ENCODE measurements around the gene GABBR2. TPM values are rescaled to one million over a fixed set of nuclear protein-coding genes. Genes with fewer than 3 reads are reported as not detected.

GABBR2 gene
- total and polyA plus RNA-seq, 2 of the 8 experiments (the other 6 are each of a cell fraction or from before 2014, with no cell fraction given), result 0.50 to 1.2 TPM

GRCh38 chr9:98280162-98280561 is 428.6 kb downstream of the GABBR2 start:
- Histone ChIP-seq H3K4me3 (ENCODE audit: extremely low read depth in 1 of 4, insufficient read depth in 2 of 4, low read depth in 3 of 4, low read length in 4 of 4) (no peak overlapping the region), H2BK5ac (ENCODE audit: low read depth, low read length) (no peak overlapping the region), H3K23me2 (ENCODE audit: low read depth, low read length) (no peaks in the 10 kb centered on the region), H2BK15ac (ENCODE audit: low read length) (no peak overlapping the region), H3K9ac (replicated peaks in 1 of 4; ENCODE audit: extremely low read depth in 1 of 4, low read depth in 3 of 4, low read length in 3 of 4) (no peak overlapping the region), H3K14ac (ENCODE audit: insufficient read length) (no peak overlapping the region), H3K4me2 (ENCODE audit: insufficient read depth in 1 of 2, low read depth in 2 of 2, low read length in 2 of 2) (no peak overlapping the region), H3K79me1 (ENCODE audit: low read depth, low read length) (no peaks in the 10 kb centered on the region), H3K79me2 (ENCODE audit: control insufficient read depth in 1 of 2, insufficient read depth in 2 of 2, low read length in 2 of 2) (no peaks in the 10 kb centered on the region), H3K18ac (ENCODE audit: extremely low read depth, low read length) (no peak overlapping the region), H3K23ac (ENCODE audit: insufficient read length) (no peak overlapping the region), H3K56ac (replicated peaks; ENCODE audit: insufficient read length, low read depth, low read length) (no peak overlapping the region), H3K4me1 (replicated peaks in 1 of 4; ENCODE audit: control insufficient read depth in 3 of 4, insufficient read depth in 4 of 4, low read length in 3 of 4) (no peaks in the 10 kb centered on the region), H3K4ac (replicated peaks; ENCODE audit: insufficient read length, low read depth, low read length) (no peak overlapping the region), H2BK12ac (ENCODE audit: low read depth, low read length) (no peak overlapping the region), H3K27ac (ENCODE audit: low read depth, low read length) (no peak overlapping the region), H4K5ac (ENCODE audit: insufficient read length, low read depth, low read length) (no peak overlapping the region), H3K9me3 (ENCODE audit: insufficient read depth in 2 of 2, low read depth in 1 of 2, low read length in 1 of 2) (no peaks in the 10 kb centered on the region), H2AFZ (ENCODE audit: low read length) (no peak overlapping the region), H4K91ac (replicated peaks; ENCODE audit: insufficient read length, low read length) (no peak overlapping the region), H3K27me3 (replicated peaks in 1 of 4; ENCODE audit: control insufficient read depth in 3 of 4, extremely low read depth in 1 of 4, insufficient read depth in 3 of 4, low read length in 3 of 4) (peaks cover 0 to 2% (median 0%) of the 10 kb centered on the region in 4 experiments; a peak in 2 of 7 replicates), H2BK120ac (replicated peaks; ENCODE audit: low read depth, low read length) (no peak overlapping the region), H4K20me1 (replicated peaks in 1 of 2; ENCODE audit: control insufficient read depth in 1 of 2, insufficient read depth in 2 of 2, low read length in 2 of 2) (no peaks in the 10 kb centered on the region), H3K36me3 (ENCODE audit: control insufficient read depth in 2 of 4, insufficient read depth in 4 of 4, low read length in 3 of 4) (no peaks in the 10 kb centered on the region), H2BK20ac (ENCODE audit: low read length) (no peak overlapping the region), H2AK5ac (ENCODE audit: low read depth, low read length) (no peak overlapping the region), H4K8ac (ENCODE audit: extremely low read depth, insufficient read depth, low read length) (no peak overlapping the region)
- ChIA-PET POLR2A (ENCODE audit: partially characterized antibody) (no interaction called here), CTCF (ENCODE audit: partially characterized antibody) (interaction anchor here (1.3 kb wide), 1 partner anchor 35 kb away, joined by 3 read pairs; no protein-coding TSS in a partner anchor)
- FAIRE-seq (no peak), DNase-seq (ENCODE audit: low read depth in 1 of 2, low spot score in 2 of 2) (no peak)
- 88% methylated on average over 2 of the region's 2 CpGs; no CpG with 5 or more reads in 1 of the 2 experiments for WGBS, 2 experiments (ENCODE audit: extremely low coverage in 1 of 2, insufficient coverage in 1 of 2, insufficient read length in 1 of 2, insufficient replicate concordance in 2 of 2, low coverage in 1 of 2, low lambda C conversion rate in 2 of 2, missing lambda C conversion rate in 1 of 2)
- TF ChIP-seq CTBP2 (IDR thresholded peaks at IDR 0.05; ENCODE audit: borderline replicate concordance, insufficient read depth, insufficient read length, low read length) (no peak), BCL11A (IDR thresholded peaks at IDR 0.05; ENCODE audit: low read depth in 2 of 2, low read length in 2 of 2) (no peak), KDM4A (IDR thresholded peaks at IDR 0.05; ENCODE audit: low read depth, low read length, severe bottlenecking) (no peak), RNF2 (IDR thresholded peaks at IDR 0.05; ENCODE audit: borderline replicate concordance, low read depth, low read length, missing control alignments, poor library complexity, severe bottlenecking) (no peak), KDM5A (IDR thresholded peaks at IDR 0.05; ENCODE audit: low read length) (no peak), SIX5 (IDR thresholded peaks at IDR 0.05; ENCODE audit: low read depth, low read length) (no peak), KDM1A (IDR thresholded peaks at IDR 0.05; ENCODE audit: borderline replicate concordance, low read length) (no peak), RAD21 (IDR thresholded peaks at IDR 0.05 in 1 of 2, conservative IDR thresholded peaks at IDR 0.05 in 1 of 2; ENCODE audit: low read depth in 2 of 2, low read length in 2 of 2) (no peak), BACH1 (IDR thresholded peaks at IDR 0.05; ENCODE audit: low read length) (no peak), NANOG (IDR thresholded peaks at IDR 0.05; ENCODE audit: insufficient read depth, low read depth, low read length, poor library complexity, severe bottlenecking) (no peak)
- TF ChIP-seq, protein P1, sequence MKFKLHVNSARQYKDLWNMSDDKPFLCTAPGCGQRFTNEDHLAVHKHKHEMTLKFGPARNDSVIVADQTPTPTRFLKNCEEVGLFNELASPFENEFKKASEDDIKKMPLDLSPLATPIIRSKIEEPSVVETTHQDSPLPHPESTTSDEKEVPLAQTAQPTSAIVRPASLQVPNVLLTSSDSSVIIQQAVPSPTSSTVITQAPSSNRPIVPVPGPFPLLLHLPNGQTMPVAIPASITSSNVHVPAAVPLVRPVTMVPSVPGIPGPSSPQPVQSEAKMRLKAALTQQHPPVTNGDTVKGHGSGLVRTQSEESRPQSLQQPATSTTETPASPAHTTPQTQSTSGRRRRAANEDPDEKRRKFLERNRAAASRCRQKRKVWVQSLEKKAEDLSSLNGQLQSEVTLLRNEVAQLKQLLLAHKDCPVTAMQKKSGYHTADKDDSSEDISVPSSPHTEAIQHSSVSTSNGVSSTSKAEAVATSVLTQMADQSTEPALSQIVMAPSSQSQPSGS (IDR thresholded peaks at IDR 0.05; ENCODE audit: low read length), result no peak

Data from H1 (cell line).